Measurements from ENCODE around the gene LRRC8E. TPM values are rescaled to one million over a fixed set of nuclear protein-coding genes. Genes with fewer than 3 reads are reported as not detected.

The LRRC8E gene
- total and polyA plus RNA-seq, 4 donors: 1.8 to 3.3 (median 2.4) TPM; not detected in 1

GRCh38 chr19:7919610-7920518 is 31.6 kb downstream of the LRRC8E start, which contains the start of gene SNAPC2:
Gene SNAPC2 (plus strand): TSS chr19:7920338. CDS start chr19:7920367, 29 bp downstream.
- Histone ChIP-seq H3K27ac (ENCODE audit: low read depth in 1 of 2, low read length in 2 of 2) (peak within 1 kb of the TSS; percentile 79 to 91), H3K4me3 (ENCODE audit: low read depth in 1 of 3, low read length in 3 of 3) (peak within 1 kb of the TSS; percentile 89 to 98 (median 97)), H3K9me3 (ENCODE audit: control insufficient read depth in 4 of 4, low read length in 3 of 4) (no peaks in the 10 kb centered on the region), H3K27me3 (ENCODE audit: control insufficient read depth in 4 of 4, insufficient read depth in 4 of 4, low read length in 3 of 4) (no peaks in the 10 kb centered on the region), H3K4me1 (ENCODE audit: control insufficient read depth in 4 of 4, insufficient read depth in 4 of 4, low read length in 3 of 4) (peaks cover 23 to 56% (median 35%) of the 10 kb centered on the region in 4 donors), H3K36me3 (ENCODE audit: control insufficient read depth in 4 of 4, insufficient read depth in 3 of 4, low read depth in 1 of 4, low read length in 3 of 4) (peaks cover 0 to 12% (median 5%) of the 10 kb centered on the region in 4 donors), H3K9ac (ENCODE audit: low read depth in 1 of 2, low read length in 2 of 2) (peak within 1 kb of the TSS; percentile 80 to 84)
- TF ChIP-seq ZBTB33 (IDR thresholded peaks at IDR 0.05) (no peak), ATF3 (IDR thresholded peaks at IDR 0.05) (no peak), GABPA (IDR thresholded peaks at IDR 0.05 in 1 of 2, conservative IDR thresholded peaks at IDR 0.05 in 1 of 2) (peak in 1 of 2 donors; percentile 15), HNF4G (IDR thresholded peaks at IDR 0.05) (no peak), EGR1 (IDR thresholded peaks at IDR 0.05; ENCODE audit: low read depth in 2 of 2) (peak in 1 of 2 donors; percentile 68), RXRA (IDR thresholded peaks at IDR 0.05) (peak; percentile 50 to 73), REST (IDR thresholded peaks at IDR 0.05) (peak; percentile 58), SP1 (IDR thresholded peaks at IDR 0.05) (peak; percentile 78), FOXA1 (IDR thresholded peaks at IDR 0.05) (no peak), HNF4A (conservative IDR thresholded peaks at IDR 0.05) (peak; percentile 71 to 81), YY1 (IDR thresholded peaks at IDR 0.05) (peak; percentile 88), JUND (IDR thresholded peaks at IDR 0.05) (no peak), RAD21 (IDR thresholded peaks at IDR 0.05) (no peak), NR2F2 (IDR thresholded peaks at IDR 0.05) (no peak), FOXA2 (IDR thresholded peaks at IDR 0.05) (no peak), CTCF (IDR thresholded peaks at IDR 0.05; ENCODE audit: low read depth, low read length, missing input control) (no peak), MAX (IDR thresholded peaks at IDR 0.05) (no peak), TAF1 (conservative IDR thresholded peaks at IDR 0.05) (no peak)
- DNase-seq (ENCODE audit: low spot score): peak; percentile 99
- WGBS: 4% methylated on average over 62 of the region's 62 CpGs
